Activated T-cell treated with anti-CD3 and anti-CD28 coated beads for 24 hours (primary cell): ENCODE measurements around the gene AQP3.
"Not testable (repeated sequence)": the region's sequence is repeated elsewhere in the genome, so short reads cannot be mapped to it uniquely, and the experiment has no call there.

Source experiments
- DNase-seq: peaks from one replicate; pipeline ENCODE4 v3.0.0-alpha.2; 2020; ENCODE audit warnings: low read depth

Gene AQP3

GRCh38 chr9:33464045-33464636 lies 16.7 kb upstream of the AQP3 start:
- DNase-seq: no peak

DNA sequence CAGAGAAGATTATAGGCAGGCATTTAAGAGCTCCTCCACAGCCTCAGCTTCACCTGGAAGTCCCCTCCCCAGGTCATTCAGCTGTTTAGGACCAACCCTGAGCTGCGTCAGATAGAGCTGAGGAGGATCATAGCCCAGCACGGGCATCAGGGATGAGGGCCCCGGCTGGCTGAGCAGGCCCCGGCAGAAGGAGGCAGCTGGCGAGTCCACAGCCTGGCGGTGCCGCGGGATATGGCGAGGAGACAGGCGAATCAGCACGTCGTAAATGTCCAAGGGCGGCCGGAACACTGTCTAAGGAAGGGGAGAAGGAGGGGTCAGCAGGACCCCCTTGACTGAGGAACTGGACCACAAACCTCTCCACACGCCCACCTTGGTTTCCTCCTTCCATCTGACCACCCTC lies 15.8 kb upstream of the AQP3 start:
- DNase-seq: no peak

DNA sequence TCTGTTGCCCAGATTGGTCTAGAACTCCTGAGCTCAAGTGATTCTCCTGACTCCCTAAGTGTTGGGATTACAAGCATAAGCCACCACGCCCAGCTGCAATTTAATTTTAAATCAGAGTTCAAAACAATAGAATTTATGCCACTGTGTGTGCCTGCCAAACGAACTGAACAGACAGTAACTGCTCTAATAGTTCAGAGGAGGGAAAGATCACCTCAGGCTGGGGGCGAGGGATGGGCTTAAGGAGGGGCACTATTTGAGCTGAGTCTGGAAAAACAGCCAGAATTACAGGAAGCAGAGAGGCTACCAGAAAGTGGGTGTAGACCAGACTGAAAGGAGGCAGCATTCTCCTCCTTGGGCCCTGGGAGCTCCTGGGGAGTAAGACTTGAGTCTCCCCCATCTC lies 14.1 kb upstream of the AQP3 start:
- no peak for DNase-seq

DNA sequence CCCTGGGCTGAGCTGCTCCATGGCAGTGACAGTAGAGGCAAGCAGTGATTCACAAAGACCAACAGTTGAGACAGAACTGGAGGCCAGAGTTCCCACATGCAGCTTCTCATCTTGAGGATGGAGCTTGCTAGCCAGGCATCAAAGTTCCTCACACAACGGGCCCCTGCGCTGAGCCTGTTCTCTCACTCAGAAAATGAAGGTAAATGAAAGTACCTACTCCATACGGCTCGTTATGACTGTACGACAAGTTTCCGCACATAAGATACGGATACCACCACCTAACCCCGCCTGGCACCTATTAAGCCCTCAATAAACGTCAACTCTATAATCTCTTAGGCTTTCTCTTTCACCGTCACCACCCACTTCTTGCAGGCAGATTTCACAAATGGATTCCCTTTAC lies 13.5 kb upstream of the AQP3 start:
- no peak for DNase-seq

DNA sequence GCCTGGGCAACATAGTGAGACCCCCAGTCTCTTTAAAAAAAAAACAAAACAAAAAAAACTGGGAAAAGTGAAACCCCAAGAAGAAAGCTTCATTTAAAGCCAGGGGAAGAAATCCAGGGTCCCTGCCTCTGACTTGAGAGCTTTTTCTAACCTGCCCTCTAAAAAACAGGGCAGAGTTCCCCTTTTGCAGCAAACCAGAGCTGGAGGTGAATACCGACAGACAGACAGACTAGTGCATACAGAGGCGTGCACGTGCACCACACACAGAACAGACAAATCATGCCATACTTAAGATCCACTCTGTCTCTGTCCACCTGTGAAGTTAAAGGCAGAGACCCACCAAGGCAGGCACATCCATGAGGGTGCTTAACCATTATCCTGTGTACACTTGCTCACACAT lies 11.7 kb upstream of the AQP3 start:
- no peak for DNase-seq

- peak; percentile 51 for DNase-seq
Observed at GRCh38 chr9:33458444-33458843, 11.1 kb upstream of the AQP3 start.

DNA sequence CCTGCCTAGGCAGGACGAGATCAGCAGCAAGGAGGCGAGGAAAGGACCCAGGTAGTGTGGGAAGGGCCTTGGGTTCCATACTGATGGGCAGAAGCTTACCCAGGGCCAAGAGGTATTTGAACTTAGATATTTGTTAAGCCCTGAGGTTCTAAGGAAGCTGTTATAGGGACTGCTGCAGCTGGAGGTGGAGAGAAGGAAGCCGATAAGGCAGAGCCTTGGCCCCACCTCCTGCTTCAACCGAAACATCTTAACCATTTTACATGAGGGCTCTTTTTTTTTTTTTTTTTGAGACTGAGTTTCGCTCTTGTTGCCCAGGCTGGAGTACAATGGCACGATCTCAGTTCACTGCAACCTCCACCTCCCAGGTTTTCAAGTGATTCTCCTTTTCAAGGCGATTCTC lies 8.6 kb upstream of the AQP3 start:
- DNase-seq: no peak

DNA sequence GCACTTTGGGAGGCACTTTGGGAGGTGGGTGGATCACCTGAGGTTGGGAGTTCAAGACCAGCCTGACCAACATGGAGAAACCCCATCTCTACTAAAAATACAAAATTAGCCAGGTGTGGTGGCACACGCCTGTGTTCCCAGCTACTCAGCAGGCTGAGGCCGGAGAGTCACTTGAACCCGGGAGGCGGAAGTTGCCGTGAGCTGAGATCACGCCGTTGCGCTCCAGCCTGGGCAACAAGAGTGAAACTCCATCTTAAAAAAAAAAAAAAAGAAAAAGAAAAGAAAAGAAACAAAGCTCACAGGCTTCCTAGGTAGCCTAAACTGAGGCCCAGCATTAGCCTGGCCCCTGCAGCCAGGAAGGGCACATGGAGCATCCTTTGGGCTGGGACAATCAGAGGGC lies 8.1 kb upstream of the AQP3 start:
- DNase-seq: not testable (repeated sequence)

- DNase-seq: not testable (repeated sequence)
Observed at GRCh38 chr9:33454661-33455026, 7.3 kb upstream of the AQP3 start.

GRCh38 chr9:33453999-33454660 lies 6.7 kb upstream of the AQP3 start:
- DNase-seq: no peak

- DNase-seq: no peak
Observed at GRCh38 chr9:33453286-33453860, 6.0 kb upstream of the AQP3 start.

- DNase-seq: peak; percentile 39
Observed at GRCh38 chr9:33452828-33453271, 5.5 kb upstream of the AQP3 start.

DNA sequence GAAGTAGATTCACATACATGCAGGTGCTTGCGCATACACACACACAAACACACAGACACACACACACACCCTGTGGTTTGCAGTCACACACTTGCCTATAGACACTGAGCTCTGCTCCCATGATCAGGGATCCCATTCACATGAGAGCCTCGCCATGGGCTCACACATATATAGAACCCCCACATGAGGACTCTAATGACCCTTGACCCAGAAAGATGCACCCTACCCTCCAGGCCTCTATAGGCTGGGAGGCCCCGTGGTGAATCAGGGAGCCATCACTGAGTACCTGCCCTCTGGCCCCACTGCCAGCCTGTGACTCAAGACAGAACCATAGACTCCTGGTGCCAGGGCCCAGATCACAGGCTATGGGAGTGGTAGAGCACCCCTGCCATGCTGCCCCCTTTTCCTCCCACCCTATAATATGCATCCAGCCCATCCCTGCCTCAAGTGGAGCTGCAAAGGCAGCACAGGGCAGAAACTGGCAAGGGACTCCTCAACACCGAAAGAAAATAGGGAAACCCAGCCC lies 3.3 kb upstream of the AQP3 start:
- DNase-seq: no peak

GRCh38 chr9:33449715-33450114 lies 2.3 kb upstream of the AQP3 start:
- DNase-seq: no peak

- DNase-seq: no peak
Observed at GRCh38 chr9:33447799-33448553, 583 bp upstream of the AQP3 start.

DNA sequence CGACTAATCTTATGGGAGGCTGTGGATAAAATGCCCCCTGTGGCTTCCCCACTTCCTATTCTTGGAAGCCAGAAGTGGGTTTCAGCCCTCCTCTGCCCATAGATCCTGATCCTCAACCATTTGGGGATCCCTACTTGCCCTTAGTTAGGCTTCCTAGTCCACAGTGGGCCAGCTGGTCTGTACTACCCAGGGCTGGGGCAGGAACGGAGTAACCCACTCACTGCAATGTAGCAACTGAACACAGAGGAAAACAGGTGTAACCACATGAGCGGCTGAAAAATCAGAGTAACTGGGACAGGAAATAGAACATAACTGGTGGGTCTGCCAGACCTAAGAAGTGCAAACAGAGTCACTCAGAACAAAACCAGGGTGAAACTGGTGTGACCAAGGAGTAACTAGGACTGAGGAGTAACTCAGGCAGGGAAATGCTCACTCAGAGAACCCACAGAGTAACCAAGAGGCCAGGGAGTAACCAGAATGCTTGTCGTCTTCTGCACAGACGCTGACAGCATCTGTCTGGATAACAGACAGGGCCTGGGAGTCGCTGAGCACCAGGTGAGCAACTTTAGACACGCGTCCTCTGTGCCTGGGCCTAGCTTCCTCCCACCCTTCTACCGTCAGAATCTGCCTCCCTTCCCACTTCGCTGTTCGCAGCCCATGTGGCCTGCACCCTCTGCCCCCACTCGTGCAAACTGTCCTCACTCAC lies 1.0 kb downstream of the AQP3 start:
- peak; percentile 46 for DNase-seq

- no peak for DNase-seq
Observed at GRCh38 chr9:33445389-33446239, 1.8 kb downstream of the AQP3 start.

- no peak for DNase-seq
Observed at GRCh38 chr9:33443464-33444154, 3.8 kb downstream of the AQP3 start.

GRCh38 chr9:33443047-33443446 lies 4.3 kb downstream of the AQP3 start:
- no peak for DNase-seq

- DNase-seq: no peak
Observed at GRCh38 chr9:33442125-33442524, 5.3 kb downstream of the AQP3 start.

- no peak for DNase-seq
Observed at GRCh38 chr9:33440609-33441008, 6.8 kb downstream of the AQP3 start.
